Liver (tissue), 9 donors: ENCODE data around the gene ABHD17C. TPM values are rescaled to one million over a fixed set of nuclear protein-coding genes. Genes with fewer than 3 reads are reported as not detected.

Source experiments
- DNase-seq: peaks from one replicate; pipeline ENCODE4 v3.0.0-alpha.2; 2017; ENCODE audit warnings: low spot score
- H3K27ac ChIP-seq, 2 donors: one replicate each; pipeline ENCODE4 v1.7.0; 2013; ENCODE audit warnings: inconsistent platforms in 2 of 2, low read length in 2 of 2, control low read depth in 1 of 2, low read depth in 1 of 2, mild to moderate bottlenecking in 1 of 2
- H3K27me3 ChIP-seq, 4 donors: one replicate each; pipeline versions ENCODE4 v1.6.1 to v1.7.0; 2013; ENCODE audit warnings: low read length in 3 of 4, inconsistent platforms in 1 of 4, mild to moderate bottlenecking in 1 of 4, moderate library complexity in 1 of 4; ENCODE audit not compliant: control insufficient read depth in 4 of 4, insufficient read depth in 4 of 4
- H3K36me3 ChIP-seq, 4 donors: one replicate each; pipeline versions ENCODE4 v1.6.1 to v1.7.0; 2013; ENCODE audit warnings: low read length in 3 of 4, mild to moderate bottlenecking in 3 of 4, low read depth in 1 of 4, moderate library complexity in 1 of 4; ENCODE audit not compliant: control insufficient read depth in 4 of 4, insufficient read depth in 3 of 4
- H3K4me1 ChIP-seq, 4 donors: one replicate each; pipeline versions ENCODE4 v1.6.1 to v1.7.0; 2013; ENCODE audit warnings: low read length in 3 of 4, mild to moderate bottlenecking in 3 of 4, moderate library complexity in 1 of 4; ENCODE audit not compliant: control insufficient read depth in 4 of 4, insufficient read depth in 4 of 4
- H3K4me3 ChIP-seq, 3 donors: one replicate each; pipeline versions ENCODE4 v1.6.1 to v1.7.0; 2013; ENCODE audit warnings: low read length in 3 of 3, control low read depth in 1 of 3, low read depth in 1 of 3, mild to moderate bottlenecking in 1 of 3
- H3K9ac ChIP-seq, 2 donors: one replicate each; pipeline ENCODE4 v1.7.0; 2013; ENCODE audit warnings: low read length in 2 of 2, mild to moderate bottlenecking in 2 of 2, moderate library complexity in 2 of 2, control low read depth in 1 of 2, low read depth in 1 of 2
- H3K9me3 ChIP-seq, 4 donors: one replicate each; pipeline versions ENCODE4 v1.6.1 to v1.7.0; 2013; ENCODE audit warnings: low read length in 3 of 4; ENCODE audit not compliant: control insufficient read depth in 4 of 4
- GABPA ChIP-seq, 2 donors: IDR thresholded peaks in 1 of 2; conservative IDR thresholded peaks in 1 of 2; 2 replicates each; pipeline ENCODE4 v1.6.1; 2016; ENCODE audit warnings: antibody characterized with exemption in 2 of 2, mild to moderate bottlenecking in 1 of 2, moderate library complexity in 1 of 2
- HNF4A ChIP-seq, 2 donors: conservative IDR thresholded peaks; 2 replicates each; pipeline ENCODE4 v1.6.1; 2016; ENCODE audit warnings: antibody characterized with exemption in 2 of 2, mild to moderate bottlenecking in 2 of 2
- HNF4G ChIP-seq: IDR thresholded peaks from 2 replicates; pipeline ENCODE4 v1.6.1; 2016; ENCODE audit warnings: antibody characterized with exemption
- NR2F2 ChIP-seq: IDR thresholded peaks from 2 replicates; pipeline ENCODE4 v1.6.1; 2016; ENCODE audit warnings: antibody characterized with exemption
- RAD21 ChIP-seq, 2 donors: IDR thresholded peaks; 2 replicates each; pipeline ENCODE4 v1.6.1; 2016; ENCODE audit warnings: antibody characterized with exemption in 2 of 2, mild to moderate bottlenecking in 2 of 2
- SP1 ChIP-seq: IDR thresholded peaks from 2 replicates; pipeline ENCODE4 v1.6.1; 2018; ENCODE audit warnings: antibody characterized with exemption, mild to moderate bottlenecking
- TAF1 ChIP-seq: conservative IDR thresholded peaks from 2 replicates; pipeline ENCODE4 v1.6.1; 2016; ENCODE audit warnings: antibody characterized with exemption, mild to moderate bottlenecking
- WGBS: extraction: QIAGEN DNeasy Blood & Tissue Kit; methylation state at CpG from one replicate; pipeline ENCODE4 v1.1.7; 2013; 5-methylcytosine and 5-hydroxymethylcytosine counted together
- polyA plus RNA-seq, 2 donors: library from polyadenylated mRNA; stranded (reverse) in 1 of 2; unstranded in 1 of 2; fragments of 200-250 nt in 1 of 2; fragments of >200 nt in 1 of 2; fragmentation: Nextera tagmentation in 1 of 2; extraction: Ambion mirVana in 1 of 2; gene quantifications; one replicate each; pipeline versions ENCODE4 v1.2.1 to v1.2.3, GENCODE V29; 2013 to 2015
- total RNA-seq, 2 donors: library from RNA; depleted of rRNA; stranded (reverse); fragments of >200 nt; gene quantifications; one replicate each; pipeline ENCODE4 v1.2.3, GENCODE V29; 2014
- TF ChIP-seq, protein P1 (sequence below): IDR thresholded peaks from 2 replicates; pipeline ENCODE4 v1.6.1; 2016; ENCODE audit warnings: antibody characterized with exemption, mild to moderate bottlenecking
- TF ChIP-seq, protein P2 (sequence below): fragments of 150-350 bp; IDR thresholded peaks from 2 replicates; pipeline ENCODE4 v1.5.1; 2017; ENCODE audit warnings: improper control_type of control experiment, low read depth, low read length; ENCODE audit not compliant: missing input control
- TF ChIP-seq, protein P3 (sequence below): IDR thresholded peaks from 2 replicates; pipeline ENCODE4 v1.6.1; 2016; ENCODE audit warnings: antibody characterized with exemption
- donor health status: healthy.
- donor health status: healthy.
- donor health status: healthy.
- donor health status: healthy.
- donor health status: healthy.

The ABHD17C gene
- total and polyA plus RNA-seq, 4 donors = 0.79 to 3.0 (median 2.0) TPM

DNA sequence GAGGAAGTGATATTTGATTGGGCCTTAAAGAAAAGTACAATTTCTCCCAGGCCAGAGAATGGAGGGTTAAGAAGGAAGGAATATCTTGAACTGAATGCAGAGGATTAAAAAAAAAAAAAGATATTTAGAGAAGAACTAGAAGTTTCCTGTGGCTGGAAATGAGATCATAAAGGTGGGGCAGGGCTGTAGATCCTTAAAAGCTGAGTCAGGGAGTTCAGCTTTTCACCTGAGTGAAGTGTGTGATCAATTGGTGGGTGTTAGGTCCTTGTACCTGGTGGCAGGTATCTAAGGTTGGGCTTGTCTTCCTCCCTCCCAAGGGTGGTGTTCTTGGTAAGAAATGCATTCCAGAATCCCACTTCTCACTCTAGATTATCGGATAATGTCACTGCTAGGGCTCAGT is 95.9 kb downstream of the ABHD17C start:
- H3K27ac ChIP-seq = no peak overlapping the region
- DNase-seq = no peak
- no peak overlapping the region for H3K4me3 ChIP-seq
- 85% methylated on average over 1 of the region's 1 CpG for WGBS
- H3K9me3 ChIP-seq = no peaks in the 10 kb centered on the region
- no peaks in the 10 kb centered on the region for H3K36me3 ChIP-seq
- H3K9ac ChIP-seq = no peak overlapping the region
- no peak for TF ChIP-seq RAD21 (IDR thresholded peaks at IDR 0.05)
- TF ChIP-seq, protein P1, sequence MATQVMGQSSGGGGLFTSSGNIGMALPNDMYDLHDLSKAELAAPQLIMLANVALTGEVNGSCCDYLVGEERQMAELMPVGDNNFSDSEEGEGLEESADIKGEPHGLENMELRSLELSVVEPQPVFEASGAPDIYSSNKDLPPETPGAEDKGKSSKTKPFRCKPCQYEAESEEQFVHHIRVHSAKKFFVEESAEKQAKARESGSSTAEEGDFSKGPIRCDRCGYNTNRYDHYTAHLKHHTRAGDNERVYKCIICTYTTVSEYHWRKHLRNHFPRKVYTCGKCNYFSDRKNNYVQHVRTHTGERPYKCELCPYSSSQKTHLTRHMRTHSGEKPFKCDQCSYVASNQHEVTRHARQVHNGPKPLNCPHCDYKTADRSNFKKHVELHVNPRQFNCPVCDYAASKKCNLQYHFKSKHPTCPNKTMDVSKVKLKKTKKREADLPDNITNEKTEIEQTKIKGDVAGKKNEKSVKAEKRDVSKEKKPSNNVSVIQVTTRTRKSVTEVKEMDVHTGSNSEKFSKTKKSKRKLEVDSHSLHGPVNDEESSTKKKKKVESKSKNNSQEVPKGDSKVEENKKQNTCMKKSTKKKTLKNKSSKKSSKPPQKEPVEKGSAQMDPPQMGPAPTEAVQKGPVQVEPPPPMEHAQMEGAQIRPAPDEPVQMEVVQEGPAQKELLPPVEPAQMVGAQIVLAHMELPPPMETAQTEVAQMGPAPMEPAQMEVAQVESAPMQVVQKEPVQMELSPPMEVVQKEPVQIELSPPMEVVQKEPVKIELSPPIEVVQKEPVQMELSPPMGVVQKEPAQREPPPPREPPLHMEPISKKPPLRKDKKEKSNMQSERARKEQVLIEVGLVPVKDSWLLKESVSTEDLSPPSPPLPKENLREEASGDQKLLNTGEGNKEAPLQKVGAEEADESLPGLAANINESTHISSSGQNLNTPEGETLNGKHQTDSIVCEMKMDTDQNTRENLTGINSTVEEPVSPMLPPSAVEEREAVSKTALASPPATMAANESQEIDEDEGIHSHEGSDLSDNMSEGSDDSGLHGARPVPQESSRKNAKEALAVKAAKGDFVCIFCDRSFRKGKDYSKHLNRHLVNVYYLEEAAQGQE = no peak
- no peak for TF ChIP-seq GABPA (IDR thresholded peaks at IDR 0.05 in 1 of 2, conservative IDR thresholded peaks at IDR 0.05 in 1 of 2)
- peaks cover 0 to 7% (median 1%) of the 10 kb centered on the region in 4 donors for H3K27me3 ChIP-seq
- H3K4me1 ChIP-seq = no peaks in the 10 kb centered on the region

DNA sequence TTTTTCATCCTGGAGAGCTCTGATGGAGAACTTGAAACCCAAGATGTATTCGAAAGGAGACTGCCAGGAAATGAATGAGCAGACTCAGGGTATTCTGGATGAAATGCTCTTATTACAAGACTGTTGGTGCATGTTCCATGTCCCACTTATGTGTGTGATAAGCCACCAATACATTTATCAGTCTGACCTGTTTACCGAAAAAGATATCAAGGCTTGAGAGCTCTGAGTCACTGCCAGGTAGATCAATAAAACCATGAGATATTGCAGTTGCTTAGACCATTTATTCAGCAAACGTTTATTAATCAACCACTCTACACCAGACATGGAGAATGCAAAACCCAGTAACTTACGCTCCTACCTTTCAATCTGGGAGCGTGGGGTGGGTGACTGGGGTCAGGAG is 101.3 kb downstream of the ABHD17C start:
- Histone ChIP-seq H3K9me3 (no peaks in the 10 kb centered on the region), H3K4me3 (no peak overlapping the region), H3K27me3 (peaks cover 0 to 7% (median 1%) of the 10 kb centered on the region in 4 donors), H3K9ac (no peak overlapping the region), H3K27ac (no peak overlapping the region), H3K36me3 (no peaks in the 10 kb centered on the region), H3K4me1 (no peaks in the 10 kb centered on the region)
- DNase-seq = no peak
- 48% methylated on average over 5 of the region's 5 CpGs for WGBS
- TF ChIP-seq, protein P2, sequence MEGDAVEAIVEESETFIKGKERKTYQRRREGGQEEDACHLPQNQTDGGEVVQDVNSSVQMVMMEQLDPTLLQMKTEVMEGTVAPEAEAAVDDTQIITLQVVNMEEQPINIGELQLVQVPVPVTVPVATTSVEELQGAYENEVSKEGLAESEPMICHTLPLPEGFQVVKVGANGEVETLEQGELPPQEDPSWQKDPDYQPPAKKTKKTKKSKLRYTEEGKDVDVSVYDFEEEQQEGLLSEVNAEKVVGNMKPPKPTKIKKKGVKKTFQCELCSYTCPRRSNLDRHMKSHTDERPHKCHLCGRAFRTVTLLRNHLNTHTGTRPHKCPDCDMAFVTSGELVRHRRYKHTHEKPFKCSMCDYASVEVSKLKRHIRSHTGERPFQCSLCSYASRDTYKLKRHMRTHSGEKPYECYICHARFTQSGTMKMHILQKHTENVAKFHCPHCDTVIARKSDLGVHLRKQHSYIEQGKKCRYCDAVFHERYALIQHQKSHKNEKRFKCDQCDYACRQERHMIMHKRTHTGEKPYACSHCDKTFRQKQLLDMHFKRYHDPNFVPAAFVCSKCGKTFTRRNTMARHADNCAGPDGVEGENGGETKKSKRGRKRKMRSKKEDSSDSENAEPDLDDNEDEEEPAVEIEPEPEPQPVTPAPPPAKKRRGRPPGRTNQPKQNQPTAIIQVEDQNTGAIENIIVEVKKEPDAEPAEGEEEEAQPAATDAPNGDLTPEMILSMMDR = no peak

DNA sequence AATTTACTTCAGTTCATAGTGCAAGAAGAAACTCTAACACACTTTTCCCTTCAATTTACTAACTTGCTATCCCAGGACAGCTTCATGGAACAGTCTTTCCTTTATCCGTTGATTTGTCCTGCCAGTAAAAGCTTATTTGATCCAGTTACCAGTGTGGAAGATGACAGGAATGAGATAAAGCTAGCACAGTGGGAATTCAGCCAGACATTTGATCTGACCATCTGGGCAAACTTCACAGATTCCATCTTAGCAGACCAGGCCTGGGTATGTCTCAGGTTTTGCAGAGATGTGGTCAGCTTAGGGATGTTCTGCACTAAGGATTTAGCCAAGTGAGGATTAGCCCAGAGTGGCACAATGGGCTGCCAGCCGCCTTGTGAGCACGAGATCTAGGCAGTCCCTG is 103.8 kb downstream of the ABHD17C start:
- Histone ChIP-seq H3K4me1 (no peaks in the 10 kb centered on the region), H3K9ac (no peak overlapping the region), H3K9me3 (no peaks in the 10 kb centered on the region), H3K36me3 (no peaks in the 10 kb centered on the region), H3K4me3 (no peak overlapping the region), H3K27ac (no peak overlapping the region), H3K27me3 (peaks cover 0 to 3% (median 1%) of the 10 kb centered on the region in 4 donors)
- no peak for DNase-seq
- 93% methylated on average over 3 of the region's 3 CpGs for WGBS
- no peak for TF ChIP-seq TAF1
- TF ChIP-seq NR2F2 = no peak
- no peak for TF ChIP-seq HNF4G
- TF ChIP-seq HNF4A (conservative IDR thresholded peaks at IDR 0.05) = no peak

DNA sequence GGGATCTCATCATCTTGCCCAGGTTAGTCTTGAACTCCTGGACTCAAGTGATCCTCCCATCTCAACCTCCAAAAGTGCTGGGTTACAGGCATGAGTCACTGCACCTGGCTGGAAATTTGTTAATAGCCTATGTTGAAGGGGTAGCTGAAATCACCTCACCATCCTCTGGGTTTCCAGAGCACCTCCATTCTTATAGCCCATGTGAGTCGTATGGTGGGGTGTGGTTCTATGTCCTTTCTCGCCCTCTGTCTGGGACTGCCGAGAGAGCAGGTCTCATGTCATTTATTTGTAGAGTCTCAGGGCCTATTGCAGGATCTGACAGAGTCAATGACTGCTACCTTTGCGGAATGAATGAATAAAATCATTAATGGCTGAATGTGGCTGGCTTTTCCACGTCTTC is 105.0 kb downstream of the ABHD17C start:
- no peak for DNase-seq
- peaks cover 0 to 3% (median 1%) of the 10 kb centered on the region in 4 donors for H3K27me3 ChIP-seq
- no peaks in the 10 kb centered on the region for H3K36me3 ChIP-seq
- no peak for TF ChIP-seq RAD21 (IDR thresholded peaks at IDR 0.05)
- TF ChIP-seq SP1 = no peak
- TF ChIP-seq TAF1 = no peak
- TF ChIP-seq NR2F2 = no peak
- TF ChIP-seq HNF4G = no peak
- no peak for TF ChIP-seq GABPA (IDR thresholded peaks at IDR 0.05 in 1 of 2, conservative IDR thresholded peaks at IDR 0.05 in 1 of 2)
- TF ChIP-seq, protein P3, sequence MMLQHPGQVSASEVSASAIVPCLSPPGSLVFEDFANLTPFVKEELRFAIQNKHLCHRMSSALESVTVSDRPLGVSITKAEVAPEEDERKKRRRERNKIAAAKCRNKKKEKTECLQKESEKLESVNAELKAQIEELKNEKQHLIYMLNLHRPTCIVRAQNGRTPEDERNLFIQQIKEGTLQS = no peak
- H3K4me3 ChIP-seq = no peak overlapping the region
- H3K4me1 ChIP-seq = no peaks in the 10 kb centered on the region
- no peak overlapping the region for H3K27ac ChIP-seq
- H3K9ac ChIP-seq = no peak overlapping the region
- H3K9me3 ChIP-seq = no peaks in the 10 kb centered on the region
- 71% methylated on average over 5 of the region's 5 CpGs for WGBS
